Esophagus mucosa (tissue), 1 donor: Measurements from ENCODE around the gene KRT20. TPM values are rescaled to one million over a fixed set of nuclear protein-coding genes. Genes with fewer than 3 reads are reported as not detected.
A peak's percentile ranks its signal among the peaks of the same experiment; 100 is the strongest.
"Not testable (repeated sequence)": the region's sequence is repeated elsewhere in the genome, so short reads cannot be mapped to it uniquely, and the experiment has no call there.

Source experiments
- ATAC-seq: fragments of 200-7000 bp; cut with Tn5 transposase; one replicate; pipeline ENCODE4 v1.9.1; 2020
- total RNA-seq: library from RNA; stranded (reverse); gene quantifications from one replicate; pipeline ENCODE4 v1.2.4, GENCODE V29; 2023
- donor health status: DM: yes; HTN: yes; CAD: no.

KRT20 gene
- 0.20 TPM for total RNA-seq

GRCh38 chr17:40884708-40885512 is at the start of gene KRT20:
TSS of gene KRT20 (minus strand) at chr17:40885242. CDS start at chr17:40885185, 57 bp downstream.
- no peak for ATAC-seq

GRCh38 chr17:40932608-40933007 is 47.6 kb upstream of the KRT20 start:
- ATAC-seq, result no peak

GRCh38 chr17:40931311-40931710 is 46.3 kb upstream of the KRT20 start:
- ATAC-seq, result peak; percentile 46

- no peak for ATAC-seq
Measured at GRCh38 chr17:40926341-40926740, 41.3 kb upstream of the KRT20 start.

GRCh38 chr17:40922239-40922638 is 37.2 kb upstream of the KRT20 start:
- ATAC-seq, result peak; percentile 87

- ATAC-seq, result no peak
Measured at GRCh38 chr17:40921026-40921425, 36.0 kb upstream of the KRT20 start.

- ATAC-seq, result not testable (repeated sequence)
Measured at GRCh38 chr17:40917116-40917515, 32.1 kb upstream of the KRT20 start.

- no peak for ATAC-seq
Measured at GRCh38 chr17:40916366-40916765, 31.3 kb upstream of the KRT20 start.

GRCh38 chr17:40915721-40916256 is 30.7 kb upstream of the KRT20 start:
- peak; percentile 6 for ATAC-seq

- ATAC-seq, result peak; percentile 92
Measured at GRCh38 chr17:40915199-40915661, 30.2 kb upstream of the KRT20 start.

- peak; percentile 40 for ATAC-seq
Measured at GRCh38 chr17:40914075-40914855, 29.2 kb upstream of the KRT20 start.

- no peak for ATAC-seq
Measured at GRCh38 chr17:40912486-40913210, 27.6 kb upstream of the KRT20 start.

- ATAC-seq, result peak; percentile 28
Measured at GRCh38 chr17:40910441-40910841, 25.4 kb upstream of the KRT20 start.

GRCh38 chr17:40909755-40910154 is 24.7 kb upstream of the KRT20 start:
- ATAC-seq, result peak; percentile 35

GRCh38 chr17:40909351-40909750 is 24.3 kb upstream of the KRT20 start:
- ATAC-seq, result peak; percentile 96

GRCh38 chr17:40906613-40907012 is 21.6 kb upstream of the KRT20 start:
- no peak for ATAC-seq

GRCh38 chr17:40905370-40905769 is 20.3 kb upstream of the KRT20 start:
- no peak for ATAC-seq

GRCh38 chr17:40903129-40903847 is 18.2 kb upstream of the KRT20 start:
- peak; percentile 91 for ATAC-seq

GRCh38 chr17:40902498-40902897 is 17.5 kb upstream of the KRT20 start:
- ATAC-seq, result no peak

GRCh38 chr17:40901981-40902474 is 17.0 kb upstream of the KRT20 start:
- peak; percentile 73 for ATAC-seq

GRCh38 chr17:40900809-40901356 is 15.8 kb upstream of the KRT20 start:
- ATAC-seq, result no peak
